Colonic mucosa (tissue), 4 donors: ENCODE data around the gene TMPRSS7. TPM values are rescaled to one million over a fixed set of nuclear protein-coding genes. Genes with fewer than 3 reads are reported as not detected.

ENCODE experiments used
- DNase-seq: peaks from one replicate; pipeline ENCODE4 v3.0.0-alpha.2; 2020
- H3K27ac ChIP-seq: fragments of 200-600 bp; one replicate; pipeline ENCODE4 v1.8.0; 2021
- H3K27me3 ChIP-seq: fragments of 200-600 bp; one replicate; pipeline ENCODE4 v1.8.0; 2021
- H3K36me3 ChIP-seq: fragments of 200-600 bp; one replicate; pipeline ENCODE4 v1.8.0; 2021
- H3K4me1 ChIP-seq: fragments of 200-600 bp; one replicate; pipeline ENCODE4 v1.8.0; 2021; ENCODE audit warnings: mild to moderate bottlenecking
- H3K4me3 ChIP-seq: fragments of 200-600 bp; one replicate; pipeline ENCODE4 v1.8.0; 2021
- H3K9ac ChIP-seq, 2 donors: one replicate each; pipeline ENCODE4 v1.7.0; 2013; ENCODE audit warnings: control low read depth in 2 of 2, low read depth in 2 of 2, low read length in 2 of 2
- H3K9me3 ChIP-seq: fragments of 200-600 bp; one replicate; pipeline ENCODE4 v1.8.0; 2021
- intact Hi-C: fragments of 100-400 bp; cut with DNase I; formaldehyde crosslinking; loops from one replicate; pipeline ENCODE4 v1.14.1; 2022
- total RNA-seq, 2 donors: library from RNA; stranded (reverse); fragmentation: NEBNext Ultra II Directional in 1 of 2; extraction: Animal tissue kit (Norgen Biotek cat#: 25700) in 1 of 2; gene quantifications; one replicate each; pipeline ENCODE4 v1.2.1, GENCODE V29; 2021
- TF ChIP-seq, protein P1 (sequence below): fragments of 200-600 bp; IDR thresholded peaks from one replicate; pipeline ENCODE4 v1.8.0; 2022; ENCODE audit warnings: antibody characterized with exemption, mild to moderate bottlenecking
- donor health status: healthy.
- donor health status: DM: no; HTN: no; CAD: no.
- donor health status: DM: no; HTN: no; CAD: no.

The TMPRSS7 gene
- total RNA-seq, 2 donors from 2014 or later = not detected

DNA sequence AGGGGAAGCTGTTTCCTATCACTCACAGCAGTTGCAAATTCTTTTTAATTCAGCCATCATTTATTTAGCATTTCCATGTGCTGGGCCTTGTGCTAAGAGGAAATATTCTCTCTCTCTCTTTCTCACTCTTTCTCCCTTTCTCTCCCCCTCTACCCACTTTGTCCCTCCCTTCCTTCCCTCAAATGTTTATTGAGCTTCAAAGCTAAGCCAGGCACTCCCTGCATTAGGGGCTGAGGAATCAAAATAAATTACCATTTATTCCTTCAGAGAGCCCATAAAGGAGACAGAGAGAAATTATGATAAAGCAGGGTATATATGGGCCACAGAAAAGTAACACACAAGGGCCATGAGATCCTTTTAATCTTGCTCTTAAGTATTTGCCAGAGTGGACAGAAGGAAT, 6.8 kb downstream of the TMPRSS7 start:
- H3K4me1 ChIP-seq = no peaks in the 10 kb centered on the region
- no peak overlapping the region for H3K9ac ChIP-seq
- no peaks in the 10 kb centered on the region for H3K9me3 ChIP-seq
- H3K4me3 ChIP-seq = no peak overlapping the region
- no peaks in the 10 kb centered on the region for H3K27me3 ChIP-seq
- TF ChIP-seq, protein P1, sequence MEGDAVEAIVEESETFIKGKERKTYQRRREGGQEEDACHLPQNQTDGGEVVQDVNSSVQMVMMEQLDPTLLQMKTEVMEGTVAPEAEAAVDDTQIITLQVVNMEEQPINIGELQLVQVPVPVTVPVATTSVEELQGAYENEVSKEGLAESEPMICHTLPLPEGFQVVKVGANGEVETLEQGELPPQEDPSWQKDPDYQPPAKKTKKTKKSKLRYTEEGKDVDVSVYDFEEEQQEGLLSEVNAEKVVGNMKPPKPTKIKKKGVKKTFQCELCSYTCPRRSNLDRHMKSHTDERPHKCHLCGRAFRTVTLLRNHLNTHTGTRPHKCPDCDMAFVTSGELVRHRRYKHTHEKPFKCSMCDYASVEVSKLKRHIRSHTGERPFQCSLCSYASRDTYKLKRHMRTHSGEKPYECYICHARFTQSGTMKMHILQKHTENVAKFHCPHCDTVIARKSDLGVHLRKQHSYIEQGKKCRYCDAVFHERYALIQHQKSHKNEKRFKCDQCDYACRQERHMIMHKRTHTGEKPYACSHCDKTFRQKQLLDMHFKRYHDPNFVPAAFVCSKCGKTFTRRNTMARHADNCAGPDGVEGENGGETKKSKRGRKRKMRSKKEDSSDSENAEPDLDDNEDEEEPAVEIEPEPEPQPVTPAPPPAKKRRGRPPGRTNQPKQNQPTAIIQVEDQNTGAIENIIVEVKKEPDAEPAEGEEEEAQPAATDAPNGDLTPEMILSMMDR = no peak
- H3K27ac ChIP-seq = no peak overlapping the region
- no peak for DNase-seq
- intact Hi-C loops = no loop called here
- no peaks in the 10 kb centered on the region for H3K36me3 ChIP-seq

DNA sequence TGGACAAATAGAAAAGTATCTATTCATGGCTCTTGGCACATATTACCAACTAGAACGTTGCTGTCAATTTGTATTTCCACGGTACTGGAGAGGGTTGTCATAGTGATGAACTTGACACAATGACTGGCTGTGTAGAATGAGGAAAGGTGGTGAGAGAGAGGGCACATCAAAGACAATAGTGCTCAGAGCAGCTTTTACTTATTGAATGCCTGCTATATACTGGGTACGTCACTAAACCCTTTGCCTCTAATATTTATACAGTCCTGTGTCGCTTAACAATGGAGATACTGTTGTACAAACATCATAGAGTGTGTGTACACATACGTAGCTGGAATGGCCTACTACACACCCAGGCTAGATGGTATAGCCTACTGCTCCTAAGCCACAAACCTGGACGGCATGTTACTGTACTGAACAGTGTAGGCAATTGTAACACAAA, 8.3 kb downstream of the TMPRSS7 start:
- no peak overlapping the region for H3K27ac ChIP-seq
- TF ChIP-seq, protein P1 = no peak
- no peak overlapping the region for H3K4me3 ChIP-seq
- DNase-seq = peak; percentile 22
- H3K9me3 ChIP-seq = no peaks in the 10 kb centered on the region
- H3K9ac ChIP-seq = no peak overlapping the region
- no peaks in the 10 kb centered on the region for H3K36me3 ChIP-seq
- H3K4me1 ChIP-seq = no peaks in the 10 kb centered on the region
- no peaks in the 10 kb centered on the region for H3K27me3 ChIP-seq
- intact Hi-C loops = no loop called here

DNA sequence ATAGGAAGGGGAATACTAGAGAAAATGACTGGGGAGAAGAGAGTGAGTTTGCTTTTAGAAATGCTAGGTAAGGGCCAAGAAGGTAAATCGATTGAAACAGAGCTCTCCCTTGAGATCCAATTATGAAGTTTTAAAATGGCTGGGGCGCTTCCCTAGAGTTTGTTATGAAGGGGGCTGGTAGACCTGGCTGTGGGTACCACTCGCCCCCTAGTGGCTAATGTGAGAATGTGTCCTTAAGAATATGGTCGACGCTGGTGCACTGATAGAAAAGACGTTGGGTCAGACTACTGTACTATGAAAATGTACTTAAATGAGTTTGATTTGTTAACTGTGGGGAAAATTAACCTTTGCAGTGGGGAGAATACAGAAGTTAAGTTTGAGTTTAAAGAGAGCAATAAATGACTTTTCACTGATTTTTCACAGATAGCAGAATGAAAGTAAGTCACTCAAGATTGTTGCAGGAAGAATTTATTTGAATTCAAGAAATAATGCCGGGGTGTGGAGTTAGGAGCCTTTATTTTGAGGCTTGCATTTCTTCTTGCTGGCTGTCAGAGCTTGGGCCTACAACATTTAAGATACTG, 9.2 kb downstream of the TMPRSS7 start:
- peak; percentile 43 for DNase-seq
- Histone ChIP-seq H3K4me1 (no peaks in the 10 kb centered on the region), H3K4me3 (no peak overlapping the region), H3K9me3 (no peaks in the 10 kb centered on the region), H3K9ac (no peak overlapping the region), H3K36me3 (no peaks in the 10 kb centered on the region), H3K27me3 (no peaks in the 10 kb centered on the region), H3K27ac (no peak overlapping the region)
- TF ChIP-seq, protein P1 = peak; percentile 90
- intact Hi-C loops = no loop called here

DNA sequence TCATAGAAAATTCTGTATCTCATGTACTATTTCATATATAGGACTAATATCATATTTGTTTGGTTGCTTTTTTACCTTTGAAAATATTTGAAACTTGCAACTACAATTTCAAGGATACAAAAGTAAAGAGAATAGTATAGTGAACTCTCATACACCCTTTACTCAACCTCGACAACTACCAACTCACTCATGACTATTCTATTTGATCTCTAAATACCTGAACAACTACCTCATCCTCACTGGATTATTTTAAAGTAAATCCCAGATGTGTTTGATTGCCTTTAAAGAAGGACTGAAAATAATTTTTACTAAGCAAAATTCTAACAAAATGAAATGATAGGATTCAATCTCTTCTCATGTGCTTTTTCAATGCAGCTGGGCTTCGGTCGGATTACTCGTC, 12.1 kb downstream of the TMPRSS7 start:
- Histone ChIP-seq H3K4me1 (no peaks in the 10 kb centered on the region), H3K9ac (no peak overlapping the region), H3K27ac (no peak overlapping the region), H3K27me3 (no peaks in the 10 kb centered on the region), H3K36me3 (no peaks in the 10 kb centered on the region), H3K9me3 (no peaks in the 10 kb centered on the region), H3K4me3 (no peak overlapping the region)
- intact Hi-C loops = no loop called here
- TF ChIP-seq, protein P1 = no peak
- DNase-seq = no peak

DNA sequence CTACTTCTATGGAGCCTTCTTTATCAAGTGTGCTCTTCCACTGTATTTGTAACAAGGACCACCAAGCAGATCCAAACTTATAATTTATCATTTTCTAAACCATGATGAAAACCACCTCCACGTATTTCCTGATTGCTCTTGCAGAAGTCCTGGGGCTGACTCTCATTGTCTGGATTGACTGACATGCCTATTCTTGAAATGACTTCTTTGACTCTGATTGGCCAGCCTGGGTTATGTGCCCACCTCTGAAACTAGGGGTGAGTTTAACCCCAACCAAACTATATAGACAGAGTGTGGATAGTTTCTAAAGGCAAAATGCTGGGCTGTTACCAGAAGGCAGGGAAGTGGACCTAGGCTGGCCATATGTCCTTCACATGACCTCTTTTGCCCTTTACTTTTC, 12.7 kb downstream of the TMPRSS7 start:
- TF ChIP-seq, protein P1 = no peak
- Histone ChIP-seq H3K9ac (no peak overlapping the region), H3K27ac (no peak overlapping the region), H3K27me3 (no peaks in the 10 kb centered on the region), H3K9me3 (no peaks in the 10 kb centered on the region), H3K36me3 (no peaks in the 10 kb centered on the region), H3K4me1 (no peaks in the 10 kb centered on the region), H3K4me3 (no peak overlapping the region)
- intact Hi-C loops = no loop called here
- DNase-seq = no peak
